PC-3 (cell line): ENCODE measurements around the gene HDAC4. TPM values are rescaled to one million over a fixed set of nuclear protein-coding genes. Genes with fewer than 3 reads are reported as not detected.

ENCODE experiments used
- ATAC-seq: fragments of 200-7000 bp; cut with Tn5 transposase; 2 replicates; pipeline ENCODE4 v1.9.1; 2020; ENCODE audit warnings: mild to moderate bottlenecking, moderate library complexity
- BruUV-seq: library from RNA; stranded (reverse); fragments of 400-500 nt; replicated peaks from 2 replicates; lab custom pipeline; 2021; lab: Mats Ljungman, UMichigan
- CTCF ChIA-PET: fragments of 300-600 bp; sonication (Branson Sonifier 250); formaldehyde crosslinking; loops from one replicate; lab custom pipeline; 2022; ENCODE audit warnings: antibody characterized with exemption; lab: Charles Lee
- POLR2A ChIA-PET: fragments of 300-600 bp; sonication (Branson Sonifier 250); formaldehyde crosslinking; loops from one replicate; lab custom pipeline; 2022; ENCODE audit warnings: antibody characterized with exemption; ENCODE audit not compliant: unreplicated experiment; lab: Charles Lee
- DNase-seq: peaks from one replicate; pipeline ENCODE4 v3.0.0-alpha.2; 2015
- H2AFZ ChIP-seq: fragments of 300-600 bp; sonication (generic); 2 replicates; pipeline ENCODE4 v1.6.0; 2016; ENCODE audit warnings: antibody characterized with exemption, low read length
- H3F3A ChIP-seq: fragments of 300-600 bp; sonication (generic); one replicate; pipeline ENCODE4 v1.6.0; 2017; ENCODE audit warnings: antibody characterized with exemption, low read length, control low read depth, mild to moderate bottlenecking; ENCODE audit not compliant: unreplicated experiment
- H3K27ac ChIP-seq: fragments of 300-600 bp; sonication (generic); 2 replicates; pipeline ENCODE4 v1.5.1; 2016; ENCODE audit warnings: mild to moderate bottlenecking, low read length
- H3K27me3 ChIP-seq: fragments of 300-600 bp; sonication (generic); 2 replicates; pipeline ENCODE4 v1.6.1; 2016; ENCODE audit warnings: low read length, mixed read lengths
- H3K36me3 ChIP-seq: fragments of 300-600 bp; sonication (generic); 2 replicates; pipeline ENCODE4 v1.6.1; 2016; ENCODE audit warnings: low read depth, mixed run types, low read length, mixed read lengths
- H3K4me1 ChIP-seq: fragments of 300-600 bp; sonication (generic); 2 replicates; pipeline ENCODE4 v1.5.1; 2016; ENCODE audit warnings: low read length; ENCODE audit not compliant: insufficient read depth
- H3K4me2 ChIP-seq: fragments of 300-600 bp; sonication (generic); 2 replicates; pipeline ENCODE4 v1.6.0; 2016; ENCODE audit warnings: low read length
- H3K4me3 ChIP-seq: fragments of 300-600 bp; sonication (generic); 2 replicates; pipeline ENCODE4 v1.5.1; 2016; ENCODE audit warnings: mild to moderate bottlenecking, low read length, mixed read lengths
- H3K79me2 ChIP-seq: fragments of 300-600 bp; sonication (generic); 2 replicates; pipeline ENCODE4 v1.6.1; 2017; ENCODE audit warnings: low read length, mixed read lengths
- H3K9ac ChIP-seq: fragments of 300-600 bp; sonication (generic); 2 replicates; pipeline ENCODE4 v1.6.0; 2016; ENCODE audit warnings: mild to moderate bottlenecking, low read length
- H3K9me2 ChIP-seq: fragments of 300-600 bp; sonication (generic); replicated peaks from 2 replicates; pipeline ENCODE4 v1.6.1; 2016; ENCODE audit warnings: mixed run types, low read length, mixed read lengths
- H3K9me3 ChIP-seq: fragments of 300-600 bp; sonication (generic); 2 replicates; pipeline ENCODE4 v1.6.1; 2016; ENCODE audit warnings: low read length, mixed read lengths
- H4K20me1 ChIP-seq: fragments of 300-600 bp; sonication (generic); 2 replicates; pipeline ENCODE4 v1.6.1; 2016; ENCODE audit warnings: low read length, mixed read lengths
- CTCF ChIP-seq: fragments of 300-600 bp; sonication (generic); conservative IDR thresholded peaks from 2 replicates; pipeline ENCODE4 v1.5.1; 2017; ENCODE audit warnings: antibody characterized with exemption, low read depth, mild to moderate bottlenecking, low read length
- EZH2 ChIP-seq: fragments of 300-600 bp; sonication (generic); IDR thresholded peaks from one replicate; pipeline ENCODE4 v1.6.1; 2017; ENCODE audit warnings: antibody characterized with exemption, mild to moderate bottlenecking, low read length; ENCODE audit not compliant: unreplicated experiment
- EZH2phosphoT487 ChIP-seq: fragments of 300-600 bp; sonication (generic); IDR thresholded peaks from 2 replicates; pipeline ENCODE4 v1.6.1; 2018; ENCODE audit warnings: mild to moderate bottlenecking, antibody characterized with exemption, low read length, borderline replicate concordance
- intact Hi-C: fragments of 100-400 bp; cut with micrococcal nuclease; formaldehyde crosslinking; loops from 2 replicates; pipeline ENCODE4 v1.9.0; 2023
- total RNA-seq: library from RNA; depleted of rRNA; stranded (reverse); fragments of >200 nt; gene quantifications from 2 replicates; pipeline ENCODE4 v1.2.3, GENCODE V29; 2014

HDAC4 gene
- total RNA-seq, 1 experiment from 2014 or later: 8.5 TPM

- Histone ChIP-seq H3K4me1 (peaks cover 26% of the 10 kb centered on the region), H3K9me3 (no peaks in the 10 kb centered on the region), H2AFZ (no peak overlapping the region), H3K27me3 (no peaks in the 10 kb centered on the region), H3K36me3 (no peaks in the 10 kb centered on the region), H3K4me3 (no peak overlapping the region), H3K79me2 (peaks cover 58% of the 10 kb centered on the region), H3K27ac (peak overlapping the region; percentile 87), H3F3A (no peaks in the 10 kb centered on the region), H3K4me2 (peak overlapping the region; percentile 79), H3K9ac (0 out of 2 replicates have a peak overlapping the region, but pooled peaks have one; percentile 65), H4K20me1 (peaks cover 2% of the 10 kb centered on the region; the same call in 1 of the 2 replicates), H3K9me2 (no peaks in the 10 kb centered on the region)
- no peak for DNase-seq
- no TSS peak for BruUV-seq
- ChIA-PET CTCF (no interaction called here), POLR2A (interaction anchor here (1.1 kb wide), 1 partner anchor 128 kb away, joined by 6 read pairs; no protein-coding TSS in a partner anchor)
- ATAC-seq: no peak
- TF ChIP-seq EZH2: no peak
- no peak for TF ChIP-seq EZH2phosphoT487
- no peak for TF ChIP-seq CTCF
- intact Hi-C loops: no loop called here
Measured at GRCh38 chr2:239273280-239274234, 127.3 kb downstream of the HDAC4 start.

GRCh38 chr2:239272626-239273025, 128.2 kb downstream of the HDAC4 start:
- DNase-seq (no peak), ATAC-seq (no peak)
- no peak overlapping the region for H3K9ac ChIP-seq
- peaks cover 51% of the 10 kb centered on the region for H3K79me2 ChIP-seq
- no peaks in the 10 kb centered on the region for H3K9me2 ChIP-seq
- peaks cover 35% of the 10 kb centered on the region for H3K4me1 ChIP-seq
- intact Hi-C loops: no loop called here
- no peak overlapping the region for H2AFZ ChIP-seq
- TF ChIP-seq EZH2: no peak
- no peak for TF ChIP-seq CTCF
- TF ChIP-seq EZH2phosphoT487: no peak
- no peaks in the 10 kb centered on the region for H3K9me3 ChIP-seq
- no peaks in the 10 kb centered on the region for H3K27me3 ChIP-seq
- no peak overlapping the region for H3K27ac ChIP-seq
- no peaks in the 10 kb centered on the region for H3F3A ChIP-seq
- no peaks in the 10 kb centered on the region for H3K36me3 ChIP-seq
- no peak overlapping the region for H3K4me3 ChIP-seq
- CTCF ChIA-PET: no interaction called here
- H4K20me1 ChIP-seq: peaks cover 4% of the 10 kb centered on the region; the same call in 1 of the 2 replicates
- no TSS peak for BruUV-seq
- H3K4me2 ChIP-seq: no peak overlapping the region
- POLR2A ChIA-PET: no interaction called here
